Transverse colon (tissue), 4 donors: Measurements from ENCODE around the gene RNF38. TPM values are rescaled to one million over a fixed set of nuclear protein-coding genes. Genes with fewer than 3 reads are reported as not detected.

Source experiments
- DNase-seq: peaks from one replicate; pipeline ENCODE4 v3.0.0-alpha.2; 2019
- H3K27ac ChIP-seq, 4 donors: fragments of 200-600 bp; sonication (generic); 2 replicates each; pipeline ENCODE4 v1.5.1; 2016 to 2018; ENCODE audit warnings: inconsistent platforms in 4 of 4
- H3K27me3 ChIP-seq: fragments of 200-600 bp; sonication (generic); 2 replicates; pipeline ENCODE4 v1.5.1; 2017; ENCODE audit warnings: inconsistent platforms
- H3K36me3 ChIP-seq, 4 donors: fragments of 200-600 bp; sonication (generic); 2 replicates each; pipeline ENCODE4 v1.5.1; 2017 to 2019; ENCODE audit warnings: inconsistent platforms in 4 of 4
- H3K4me1 ChIP-seq, 4 donors: fragments of 200-600 bp; sonication (generic); 2 replicates each; pipeline ENCODE4 v1.5.1; 2017 to 2020; ENCODE audit warnings: inconsistent platforms in 4 of 4
- H3K4me3 ChIP-seq, 4 donors: fragments of 200-600 bp; sonication (generic); 1 replicate in 1 of 4; 2 replicates in 3 of 4; pipeline versions ENCODE4 v1.5.1 to v1.6.1; 2017 to 2019; ENCODE audit warnings: inconsistent platforms in 4 of 4
- H3K9me3 ChIP-seq, 2 donors: fragments of 200-600 bp; sonication (generic); 2 replicates each; pipeline ENCODE4 v1.5.1; 2017 to 2019; ENCODE audit warnings: inconsistent platforms in 2 of 2
- EP300 ChIP-seq: sonication (generic); formaldehyde crosslinking; IDR thresholded peaks from one replicate; pipeline ENCODE4 v1.6.1; 2017; ENCODE audit warnings: antibody characterized with exemption, low read depth
- POLR2A ChIP-seq: fragments of 450-650 bp; IDR thresholded peaks from one replicate; pipeline ENCODE4 v1.6.1; 2016; ENCODE audit warnings: antibody characterized with exemption, mild to moderate bottlenecking, moderate library complexity
- POLR2AphosphoS5 ChIP-seq, 3 donors: sonication (generic); formaldehyde crosslinking; IDR thresholded peaks; one replicate each; pipeline ENCODE4 v1.6.1; 2016; ENCODE audit warnings: antibody characterized with exemption in 3 of 3
- WGBS, 2 donors: methylation state at CpG; one replicate each; pipeline ENCODE4 v1.1.5; 2018; ENCODE audit warnings: low coverage in 1 of 2; 5-methylcytosine and 5-hydroxymethylcytosine counted together
- in situ Hi-C, 4 donors: fragments of 200-750 bp; cut with MboI; loops; one replicate each; pipeline versions ENCODE4 v1.15.0 to v1.15.1; 2017; ENCODE audit warnings: low sequenced_read_pairs in 3 of 4, low pct_ligation_motif_present in 1 of 4, low pct_unique_long_range_greater_than_20kb in 1 of 4
- intact Hi-C: fragments of 100-400 bp; cut with DNase I; formaldehyde crosslinking; loops from one replicate; pipeline ENCODE4 v1.15.1; 2023; ENCODE audit warnings: low total_unique reads
- total RNA-seq, 4 donors: library from RNA; depleted of rRNA; stranded (reverse); fragments of >200 nt; gene quantifications; one replicate each; pipeline ENCODE4 v1.1.0, GENCODE V29; 2016
- TF ChIP-seq, protein P1 (sequence below), 5 experiments: fragments of 200-600 bp in 3 of 5; fragments of 450-650 bp in 2 of 5; sonication (generic) in 3 of 5; IDR thresholded peaks; 1 replicate in 2 of 5; 2 replicates in 3 of 5; pipeline ENCODE4 v1.5.1; 2016 to 2017; ENCODE audit warnings: antibody characterized with exemption in 5 of 5, inconsistent platforms in 3 of 5, mild to moderate bottlenecking in 2 of 5, moderate library complexity in 1 of 5

RNF38 gene
- total RNA-seq, 4 donors from 2014 or later = 13.8 to 86.8 (median 25.1) TPM

DNA sequence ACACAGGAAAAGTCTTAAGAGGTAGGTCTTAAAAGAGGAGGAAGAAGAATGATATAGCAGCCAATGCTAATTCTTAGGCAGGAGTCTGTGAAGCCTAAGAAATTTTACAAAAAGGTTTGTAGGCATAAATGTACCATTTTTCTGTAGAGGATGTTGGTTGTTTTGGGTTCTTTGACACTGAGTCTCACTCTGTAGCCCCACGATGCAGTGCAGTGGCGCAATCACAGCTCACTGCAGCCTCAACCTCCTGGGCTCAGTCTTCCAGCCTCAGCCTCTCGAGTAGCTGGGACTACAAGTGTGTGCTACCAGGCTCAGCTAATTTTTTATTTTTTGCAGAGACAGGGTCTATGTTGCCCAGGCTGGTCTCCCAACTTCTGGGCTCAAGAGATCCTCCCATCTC, 37.7 kb upstream of the RNF38 start:
- in situ Hi-C loops = no loop called here
- 85 to 94% methylated on average over 3 of the region's 3 CpGs for WGBS, 2 donors
- no peaks in the 10 kb centered on the region for H3K27me3 ChIP-seq
- no peaks in the 10 kb centered on the region for H3K36me3 ChIP-seq
- intact Hi-C loops = no loop called here
- H3K9me3 ChIP-seq = no peaks in the 10 kb centered on the region
- H3K4me3 ChIP-seq = no peak overlapping the region
- H3K4me1 ChIP-seq = peaks cover 0 to 8% (median 0%) of the 10 kb centered on the region in 4 donors
- H3K27ac ChIP-seq = no peak overlapping the region
- TF ChIP-seq EP300 (no peak), POLR2AphosphoS5 (IDR thresholded peaks at IDR 0.05) (no peak), POLR2A (no peak)
- DNase-seq = no peak

GRCh38 chr9:36436909-36437308, 36.8 kb upstream of the RNF38 start:
- intact Hi-C loops = no loop called here
- Histone ChIP-seq H3K4me1 (peaks cover 0 to 7% (median 0%) of the 10 kb centered on the region in 4 donors), H3K36me3 (no peaks in the 10 kb centered on the region), H3K27ac (no peak overlapping the region), H3K4me3 (no peak overlapping the region), H3K27me3 (no peaks in the 10 kb centered on the region), H3K9me3 (no peaks in the 10 kb centered on the region)
- TF ChIP-seq POLR2A (no peak), EP300 (no peak), POLR2AphosphoS5 (IDR thresholded peaks at IDR 0.05) (no peak)
- TF ChIP-seq, protein P1, sequence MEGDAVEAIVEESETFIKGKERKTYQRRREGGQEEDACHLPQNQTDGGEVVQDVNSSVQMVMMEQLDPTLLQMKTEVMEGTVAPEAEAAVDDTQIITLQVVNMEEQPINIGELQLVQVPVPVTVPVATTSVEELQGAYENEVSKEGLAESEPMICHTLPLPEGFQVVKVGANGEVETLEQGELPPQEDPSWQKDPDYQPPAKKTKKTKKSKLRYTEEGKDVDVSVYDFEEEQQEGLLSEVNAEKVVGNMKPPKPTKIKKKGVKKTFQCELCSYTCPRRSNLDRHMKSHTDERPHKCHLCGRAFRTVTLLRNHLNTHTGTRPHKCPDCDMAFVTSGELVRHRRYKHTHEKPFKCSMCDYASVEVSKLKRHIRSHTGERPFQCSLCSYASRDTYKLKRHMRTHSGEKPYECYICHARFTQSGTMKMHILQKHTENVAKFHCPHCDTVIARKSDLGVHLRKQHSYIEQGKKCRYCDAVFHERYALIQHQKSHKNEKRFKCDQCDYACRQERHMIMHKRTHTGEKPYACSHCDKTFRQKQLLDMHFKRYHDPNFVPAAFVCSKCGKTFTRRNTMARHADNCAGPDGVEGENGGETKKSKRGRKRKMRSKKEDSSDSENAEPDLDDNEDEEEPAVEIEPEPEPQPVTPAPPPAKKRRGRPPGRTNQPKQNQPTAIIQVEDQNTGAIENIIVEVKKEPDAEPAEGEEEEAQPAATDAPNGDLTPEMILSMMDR (IDR thresholded peaks at IDR 0.05) = no peak
- 45 to 65% methylated on average over 2 of the region's 2 CpGs for WGBS, 2 donors
- in situ Hi-C loops = no loop called here
- no peak for DNase-seq

GRCh38 chr9:36433386-36433785, 33.3 kb upstream of the RNF38 start:
- H3K4me1 ChIP-seq = peaks cover 0 to 11% (median 0%) of the 10 kb centered on the region in 4 donors
- no peak for DNase-seq
- H3K36me3 ChIP-seq = no peaks in the 10 kb centered on the region
- H3K27me3 ChIP-seq = no peaks in the 10 kb centered on the region
- H3K4me3 ChIP-seq = no peak overlapping the region
- no peaks in the 10 kb centered on the region for H3K9me3 ChIP-seq
- TF ChIP-seq, protein P1 (IDR thresholded peaks at IDR 0.05) = no peak
- no peak for TF ChIP-seq EP300
- TF ChIP-seq POLR2A = no peak
- no peak for TF ChIP-seq POLR2AphosphoS5 (IDR thresholded peaks at IDR 0.05)
- WGBS, 2 donors = 84 to 100% methylated on average over 3 to 6 of the region's 6 CpGs
- in situ Hi-C loops (no loop called here), intact Hi-C loops (no loop called here)
- no peak overlapping the region for H3K27ac ChIP-seq

DNA sequence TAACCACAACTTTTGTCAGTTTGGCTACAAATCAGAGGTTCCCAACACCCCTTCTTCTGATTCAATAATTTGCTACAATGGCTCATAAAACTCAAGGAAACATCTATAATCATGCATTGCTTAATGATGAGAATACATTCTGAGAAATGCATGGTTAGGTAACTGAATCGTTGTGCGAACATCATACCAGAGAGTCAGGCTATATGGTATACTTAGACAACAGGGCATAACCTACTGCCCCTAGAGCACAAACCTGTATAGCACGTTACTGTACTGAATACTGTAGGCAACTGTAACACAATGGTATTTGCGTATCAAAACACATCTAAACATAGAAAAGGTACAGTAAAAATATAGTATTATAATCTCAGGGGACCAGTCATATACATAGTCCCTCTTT, 31.0 kb upstream of the RNF38 start:
- in situ Hi-C loops = no loop called here
- Histone ChIP-seq H3K27ac (no peak overlapping the region), H3K4me1 (peaks cover 0 to 7% (median 0%) of the 10 kb centered on the region in 4 donors), H3K36me3 (no peaks in the 10 kb centered on the region), H3K4me3 (no peak overlapping the region), H3K27me3 (no peaks in the 10 kb centered on the region), H3K9me3 (no peaks in the 10 kb centered on the region)
- no peak for DNase-seq
- TF ChIP-seq, protein P1 (IDR thresholded peaks at IDR 0.05) = no peak
- TF ChIP-seq POLR2AphosphoS5 (IDR thresholded peaks at IDR 0.05) (no peak), POLR2A (no peak), EP300 (no peak)
- intact Hi-C loops = no loop called here
- 94 to 98% methylated on average over 4 of the region's 4 CpGs for WGBS, 2 donors

DNA sequence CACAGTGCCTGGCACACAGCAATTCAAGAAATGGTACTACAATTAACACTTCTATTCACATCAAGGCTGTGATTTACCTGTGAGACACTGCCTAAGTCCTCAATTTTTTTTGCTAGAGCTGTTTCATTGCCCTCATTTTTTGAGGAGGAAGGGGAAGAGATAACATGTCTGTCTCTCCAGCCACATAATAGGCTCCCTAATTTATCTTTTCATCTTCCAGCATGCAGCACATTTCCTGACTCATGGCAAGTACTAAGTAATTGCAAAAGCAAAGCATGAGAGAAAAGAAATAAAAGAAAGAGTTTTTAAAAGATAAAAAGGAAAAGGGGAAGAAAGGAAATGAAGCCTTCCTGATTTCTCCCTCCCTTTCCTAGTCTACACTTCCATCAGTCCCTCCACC, 26.9 kb upstream of the RNF38 start:
- Histone ChIP-seq H3K9me3 (no peaks in the 10 kb centered on the region), H3K4me1 (peaks cover 0 to 3% (median 0%) of the 10 kb centered on the region in 4 donors), H3K27ac (no peak overlapping the region), H3K27me3 (no peaks in the 10 kb centered on the region), H3K36me3 (no peaks in the 10 kb centered on the region), H3K4me3 (no peak overlapping the region)
- intact Hi-C loops (no loop called here), in situ Hi-C loops (no loop called here)
- DNase-seq = no peak
- TF ChIP-seq, protein P1 (IDR thresholded peaks at IDR 0.05) = no peak
- TF ChIP-seq POLR2A (no peak), EP300 (no peak), POLR2AphosphoS5 (IDR thresholded peaks at IDR 0.05) (no peak)
